Stomach (tissue), 4 donors: Measurements from ENCODE around the gene AP4M1.

Source experiments
- CTCF ChIP-seq, 7 experiments: fragments of 450-650 bp in 4 of 7; fragments of 200-600 bp in 3 of 7; sonication (generic) in 3 of 7; IDR thresholded peaks; one replicate each; pipeline ENCODE4 v1.5.1; 2016 to 2019; ENCODE audit warnings: antibody characterized with exemption in 7 of 7, control low read depth in 2 of 7, mild to moderate bottlenecking in 1 of 7
- POLR2A ChIP-seq, 4 donors: fragments of 450-650 bp; IDR thresholded peaks; one replicate each; pipeline ENCODE4 v1.6.1; 2016; ENCODE audit warnings: antibody characterized with exemption in 4 of 4, control low read depth in 2 of 4, mild to moderate bottlenecking in 1 of 4, moderate library complexity in 1 of 4
- POLR2AphosphoS5 ChIP-seq, 3 donors: sonication (generic); formaldehyde crosslinking; IDR thresholded peaks; one replicate each; pipeline ENCODE4 v1.6.1; 2016; ENCODE audit warnings: antibody characterized with exemption in 3 of 3

GRCh38 chr7:100061518-100062193 lies 39.8 kb upstream of the AP4M1 start:
- TF ChIP-seq POLR2AphosphoS5 (IDR thresholded peaks at IDR 0.05) (no peak), POLR2A (IDR thresholded peaks at IDR 0.05) (no peak), CTCF (IDR thresholded peaks at IDR 0.05) (no peak)
